SU-DHL-6 (cell line): ENCODE results near the gene INO80B.

ENCODE experiments used
- EZH2phosphoT487 ChIP-seq: fragments of 200-600 bp; sonication (generic), shearing (Covaris generic); conservative IDR thresholded peaks from 2 replicates; pipeline ENCODE4 v1.6.1; 2018; ENCODE audit warnings: mild to moderate bottlenecking, antibody characterized with exemption, low read length, moderate library complexity, mixed read lengths
- TF ChIP-seq, protein P1 (sequence below): fragments of 200-600 bp; sonication (generic); IDR thresholded peaks from one replicate; pipeline ENCODE4 v1.5.1; 2017; ENCODE audit warnings: antibody characterized with exemption, mild to moderate bottlenecking, low read length, moderate library complexity; ENCODE audit not compliant: insufficient read depth, poor library complexity, severe bottlenecking

- TF ChIP-seq EZH2phosphoT487 = no peak
- TF ChIP-seq, protein P1, sequence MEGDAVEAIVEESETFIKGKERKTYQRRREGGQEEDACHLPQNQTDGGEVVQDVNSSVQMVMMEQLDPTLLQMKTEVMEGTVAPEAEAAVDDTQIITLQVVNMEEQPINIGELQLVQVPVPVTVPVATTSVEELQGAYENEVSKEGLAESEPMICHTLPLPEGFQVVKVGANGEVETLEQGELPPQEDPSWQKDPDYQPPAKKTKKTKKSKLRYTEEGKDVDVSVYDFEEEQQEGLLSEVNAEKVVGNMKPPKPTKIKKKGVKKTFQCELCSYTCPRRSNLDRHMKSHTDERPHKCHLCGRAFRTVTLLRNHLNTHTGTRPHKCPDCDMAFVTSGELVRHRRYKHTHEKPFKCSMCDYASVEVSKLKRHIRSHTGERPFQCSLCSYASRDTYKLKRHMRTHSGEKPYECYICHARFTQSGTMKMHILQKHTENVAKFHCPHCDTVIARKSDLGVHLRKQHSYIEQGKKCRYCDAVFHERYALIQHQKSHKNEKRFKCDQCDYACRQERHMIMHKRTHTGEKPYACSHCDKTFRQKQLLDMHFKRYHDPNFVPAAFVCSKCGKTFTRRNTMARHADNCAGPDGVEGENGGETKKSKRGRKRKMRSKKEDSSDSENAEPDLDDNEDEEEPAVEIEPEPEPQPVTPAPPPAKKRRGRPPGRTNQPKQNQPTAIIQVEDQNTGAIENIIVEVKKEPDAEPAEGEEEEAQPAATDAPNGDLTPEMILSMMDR = no peak
Measured at GRCh38 chr2:74436111-74436805, 18.6 kb upstream of the INO80B start.
